Panc1 (cell line): ENCODE data around the gene HPN. TPM values are rescaled to one million over a fixed set of nuclear protein-coding genes. Genes with fewer than 3 reads are reported as not detected.

Experiments
- ATAC-seq: fragments of 200-7000 bp; cut with Tn5 transposase; 2 replicates; pipeline ENCODE4 v1.9.1; 2020; ENCODE audit warnings: mild to moderate bottlenecking, moderate library complexity
- BruUV-seq: library from RNA; stranded (reverse); fragments of 400-500 nt; replicated peaks from 2 replicates; lab custom pipeline; 2021; lab: Mats Ljungman, UMichigan
- CTCF ChIA-PET: fragments of 300-600 bp; sonication (Branson Sonifier 250); formaldehyde crosslinking; loops from one replicate; lab custom pipeline; 2022; ENCODE audit warnings: antibody characterized with exemption; lab: Charles Lee
- POLR2A ChIA-PET: fragments of 300-600 bp; sonication (Branson Sonifier 250); formaldehyde crosslinking; loops from one replicate; lab custom pipeline; 2022; ENCODE audit warnings: antibody characterized with exemption; lab: Charles Lee
- DNase-seq: peaks from one replicate; pipeline ENCODE4 v3.0.0-alpha.2; 2010; ENCODE audit warnings: low read depth, low spot score
- H3K27ac ChIP-seq: 2 replicates; pipeline ENCODE4 v1.5.1; 2011; ENCODE audit warnings: mild to moderate bottlenecking, low read length, inconsistent platforms
- H3K27me3 ChIP-seq: fragments of 200-500 bp; sonication (Bioruptor generic); 2 replicates; pipeline ENCODE4 v1.6.0; 2014; ENCODE audit warnings: low read length, inconsistent platforms; ENCODE audit not compliant: control insufficient read depth, insufficient read depth
- H3K36me3 ChIP-seq: fragments of 200-500 bp; sonication (Bioruptor generic); 2 replicates; pipeline ENCODE4 v1.5.1; 2014; ENCODE audit warnings: inconsistent platforms, mild to moderate bottlenecking, low read length, moderate library complexity; ENCODE audit not compliant: control insufficient read depth, insufficient read depth
- H3K4me1 ChIP-seq: 2 replicates; pipeline ENCODE4 v1.5.1; 2011; ENCODE audit warnings: inconsistent platforms, mild to moderate bottlenecking, low read length, moderate library complexity; ENCODE audit not compliant: control insufficient read depth, insufficient read depth
- H3K4me3 ChIP-seq, 2 experiments: 2 replicates each; pipeline ENCODE4 v1.5.1; 2011 to 2012; ENCODE audit warnings: low read depth in 2 of 2, low read length in 2 of 2, mild to moderate bottlenecking in 2 of 2, inconsistent platforms in 1 of 2, moderate library complexity in 1 of 2
- H3K9me3 ChIP-seq: fragments of 200-500 bp; sonication (Bioruptor generic); 2 replicates; pipeline ENCODE4 v1.5.1; 2014; ENCODE audit warnings: low read depth, mild to moderate bottlenecking, inconsistent platforms, low read length, moderate library complexity; ENCODE audit not compliant: control insufficient read depth, insufficient read depth
- CTCF ChIP-seq: fragments of 450-650 bp; IDR thresholded peaks from 2 replicates; pipeline ENCODE4 v1.5.1; 2017; ENCODE audit warnings: mild to moderate bottlenecking
- POLR2AphosphoS5 ChIP-seq: IDR thresholded peaks from 2 replicates; pipeline ENCODE4 v1.6.1; 2012; ENCODE audit warnings: mild to moderate bottlenecking, low read depth, low read length, moderate library complexity
- REST ChIP-seq, 2 experiments: IDR thresholded peaks; 2 replicates each; pipeline ENCODE4 v1.6.1; 2011 to 2012; ENCODE audit warnings: low read depth in 2 of 2, control low read depth in 1 of 2, low read length in 1 of 2, mild to moderate bottlenecking in 1 of 2, moderate library complexity in 1 of 2; ENCODE audit not compliant: insufficient read depth in 1 of 2
- SIN3A ChIP-seq: IDR thresholded peaks from 2 replicates; pipeline ENCODE4 v1.6.1; 2012; ENCODE audit warnings: low read depth, mild to moderate bottlenecking, low read length, moderate library complexity, borderline replicate concordance; ENCODE audit not compliant: insufficient read depth
- TCF7L2 ChIP-seq: IDR thresholded peaks from 2 replicates; pipeline ENCODE4 v1.6.1; 2011; ENCODE audit warnings: mild to moderate bottlenecking, low read depth, low read length, inconsistent platforms
- in situ Hi-C: cut with HindIII; loops from 2 replicates; pipeline ENCODE4 v1.10.0; 2016; ENCODE audit warnings: low sequenced_read_pairs, low pct_unique_long_range_greater_than_20kb
- intact Hi-C: fragments of 100-400 bp; cut with micrococcal nuclease; formaldehyde crosslinking; loops from one replicate; pipeline ENCODE4 v1.10.0; 2022; ENCODE audit not compliant: unreplicated experiment
- total RNA-seq: library from RNA; stranded (reverse); gene quantifications from one replicate; pipeline ENCODE4 v1.2.1, GENCODE V29; 2021; ENCODE audit not compliant: unreplicated experiment

The HPN gene
- total RNA-seq, 1 experiment from 2014 or later: 0.08 TPM

- in situ Hi-C loops (no loop called here), intact Hi-C loops (no loop called here)
- Histone ChIP-seq H3K4me1 (peaks cover 26% of the 10 kb centered on the region), H3K27ac (peak overlapping the region; percentile 55), H3K36me3 (no peaks in the 10 kb centered on the region), H3K27me3 (no peaks in the 10 kb centered on the region), H3K4me3 (no peak overlapping the region), H3K9me3 (no peaks in the 10 kb centered on the region)
- no TSS peak for BruUV-seq
- CTCF ChIA-PET: interaction anchor here (0.6 kb wide), 1 partner anchor 146 kb away, joined by 14 read pairs; no protein-coding TSS in a partner anchor
- no peak for TF ChIP-seq SIN3A
- TF ChIP-seq REST (IDR thresholded peaks at IDR 0.05; ENCODE audit: insufficient read depth in 1 of 2, low read depth in 2 of 2, low read length in 1 of 2): no peak
- no peak for TF ChIP-seq TCF7L2
- TF ChIP-seq POLR2AphosphoS5: no peak; the same call in 1 of the 2 replicates
- TF ChIP-seq CTCF: no peak
- POLR2A ChIA-PET: interaction anchor here (0.6 kb wide), 3 partner anchors 9 to 236 kb away, joined by 4 to 13 read pairs (median 10); no protein-coding TSS in a partner anchor
- peak; percentile 81 for ATAC-seq
- DNase-seq: no peak
These were observed 46.6 kb upstream of the HPN start for GRCh38 chr19:34994643-34995541.

- H3K4me3 ChIP-seq: no peak overlapping the region
These were observed 46.0 kb upstream of the HPN start for GRCh38 chr19:34995551-34995950.

More at GRCh38 chr19:34995551-34995950, 46.0 kb upstream of the HPN start:
- CTCF ChIA-PET: interaction anchor here (0.6 kb wide), 1 partner anchor 146 kb away, joined by 14 read pairs; no protein-coding TSS in a partner anchor
- ATAC-seq: no peak
- in situ Hi-C loops (no loop called here), intact Hi-C loops (no loop called here)
- Histone ChIP-seq H3K27ac (peak overlapping the region; percentile 55), H3K27me3 (no peaks in the 10 kb centered on the region), H3K4me1 (peaks cover 26% of the 10 kb centered on the region), H3K9me3 (no peaks in the 10 kb centered on the region), H3K36me3 (no peaks in the 10 kb centered on the region)
- DNase-seq: no peak
- POLR2A ChIA-PET: interaction anchor here (0.6 kb wide), 3 partner anchors 8 to 236 kb away, joined by 4 to 13 read pairs (median 10); no protein-coding TSS in a partner anchor
- no peak for TF ChIP-seq SIN3A
- no TSS peak for BruUV-seq
